ENCODE measurements around the gene SUV39H1.
"Not testable (repeated sequence)": the region's sequence is repeated elsewhere in the genome, so short reads cannot be mapped to it uniquely, and the experiment has no call there.

Gene SUV39H1

GRCh38 chrX:48688531-48689150 lies 7.9 kb upstream of the SUV39H1 start:
- no peak for DNase-seq (ENCODE audit: low read depth)

GRCh38 chrX:48689208-48689920 lies 7.2 kb upstream of the SUV39H1 start:
- DNase-seq (ENCODE audit: low read depth), result no peak

- DNase-seq (ENCODE audit: low read depth), result not testable (repeated sequence)
These were observed 4.8 kb upstream of the SUV39H1 start for GRCh38 chrX:48691746-48692145.

- no peak for DNase-seq (ENCODE audit: low read depth)
These were observed 1.6 kb upstream of the SUV39H1 start for GRCh38 chrX:48694776-48695533.

- DNase-seq (ENCODE audit: low read depth), result no peak
These were observed 1.0 kb upstream of the SUV39H1 start for GRCh38 chrX:48695534-48695896.

GRCh38 chrX:48695925-48696300 lies 621 bp upstream of the SUV39H1 start:
- DNase-seq (ENCODE audit: low read depth), result no peak

- DNase-seq (ENCODE audit: low read depth), result no peak
These were observed 584 bp downstream of the SUV39H1 start for GRCh38 chrX:48696909-48697727.

- no peak for DNase-seq (ENCODE audit: low read depth)
These were observed 1.8 kb downstream of the SUV39H1 start for GRCh38 chrX:48698306-48698705.

GRCh38 chrX:48700246-48700645 lies 3.7 kb downstream of the SUV39H1 start:
- no peak for DNase-seq (ENCODE audit: low read depth)

- DNase-seq (ENCODE audit: low read depth), result no peak
These were observed 4.6 kb downstream of the SUV39H1 start for GRCh38 chrX:48700951-48701653.

- DNase-seq (ENCODE audit: low read depth), result no peak
These were observed 5.5 kb downstream of the SUV39H1 start for GRCh38 chrX:48702032-48702431.

GRCh38 chrX:48702716-48703115 lies 6.2 kb downstream of the SUV39H1 start:
- DNase-seq (ENCODE audit: low read depth), result no peak

- no peak for DNase-seq (ENCODE audit: low read depth)
These were observed 6.7 kb downstream of the SUV39H1 start for GRCh38 chrX:48703228-48703627.

- no peak for DNase-seq (ENCODE audit: low read depth)
These were observed 7.3 kb downstream of the SUV39H1 start for GRCh38 chrX:48703642-48704481.

- no peak for DNase-seq (ENCODE audit: low read depth)
These were observed 9.3 kb downstream of the SUV39H1 start for GRCh38 chrX:48705871-48706270.

- DNase-seq (ENCODE audit: low read depth), result no peak
These were observed 13.1 kb downstream of the SUV39H1 start for GRCh38 chrX:48709522-48710112.

- no peak for DNase-seq (ENCODE audit: low read depth)
These were observed 14.8 kb downstream of the SUV39H1 start for GRCh38 chrX:48711162-48711928.

- DNase-seq (ENCODE audit: low read depth), result no peak
These were observed 15.5 kb downstream of the SUV39H1 start for GRCh38 chrX:48711929-48712505.

- DNase-seq (ENCODE audit: low read depth), result no peak
These were observed 17.3 kb downstream of the SUV39H1 start for GRCh38 chrX:48713847-48714246.

Measured in activated T-helper 1 cell treated with Interleukin-2 at 50 U/mL for 16 hours (primary cell).